Measurements from ENCODE around the gene STK35.

STK35 gene

DNA sequence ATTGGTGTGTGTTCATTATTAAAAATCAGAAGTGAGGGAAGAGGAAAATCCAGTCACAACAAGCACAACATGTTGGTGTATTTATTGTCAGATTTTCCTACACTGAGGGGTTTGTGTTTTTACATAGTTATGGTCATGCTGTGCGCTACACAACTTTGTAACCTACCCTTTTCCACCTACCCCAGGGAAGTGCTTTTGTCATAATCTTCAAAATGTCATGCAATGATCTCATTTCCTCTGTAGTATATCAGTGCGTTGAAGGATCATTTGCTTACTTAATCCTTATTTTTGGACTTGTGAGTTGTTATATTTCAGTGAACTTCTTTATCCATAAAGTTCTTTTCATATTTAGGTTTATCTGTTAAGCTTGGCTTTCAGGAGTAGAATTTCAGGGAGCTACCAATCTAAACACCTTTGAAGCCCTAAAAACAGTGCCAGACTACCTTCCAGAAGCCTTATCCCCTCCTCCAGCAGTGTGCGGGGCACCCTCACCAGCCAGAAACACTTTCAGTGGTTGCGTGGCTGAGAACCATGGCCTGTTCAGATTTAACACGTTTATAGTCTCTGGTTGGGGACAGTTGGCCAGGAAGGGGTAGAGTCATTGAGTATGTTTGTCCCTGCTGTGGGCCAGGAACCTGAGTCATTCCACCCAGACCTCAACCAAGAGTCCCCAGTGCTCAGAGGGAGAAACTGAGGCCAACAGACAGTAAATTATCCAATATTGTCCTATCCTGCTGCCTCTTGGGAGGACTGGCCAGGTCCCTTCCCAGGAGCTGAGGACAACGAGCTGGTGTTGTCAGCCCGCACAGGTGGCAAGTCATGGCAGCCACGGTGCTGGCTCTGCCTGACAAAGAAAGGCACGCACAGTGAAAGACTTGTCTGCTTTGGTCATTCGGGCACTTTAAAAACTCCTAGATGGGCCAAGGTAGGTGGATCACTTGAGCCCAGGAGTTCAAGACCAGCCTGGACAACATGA, 40.3 kb downstream of the STK35 start:
- no peaks in the 10 kb centered on the region for H3K9me3 ChIP-seq (ENCODE audit: low read depth, low read length)
- no peak overlapping the region for H3K27ac ChIP-seq
- no peak for DNase-seq (ENCODE audit: low read depth, low spot score)
- TF ChIP-seq FOXP2 (optimal IDR thresholded peaks at IDR 0.05; ENCODE audit: control extremely low read depth, extremely low read length, insufficient read depth) (no peak), EZH2 (IDR thresholded peaks at IDR 0.05) (no peak), POLR2AphosphoS5 (IDR thresholded peaks at IDR 0.05; ENCODE audit: borderline replicate concordance, low read depth, low read length) (no peak)
- no peak overlapping the region for H3K4me3 ChIP-seq
- H3K9ac ChIP-seq (ENCODE audit: insufficient read length): no peak overlapping the region
- peaks cover 10% of the 10 kb centered on the region for H3K36me3 ChIP-seq (ENCODE audit: insufficient read depth, low read length)

DNA sequence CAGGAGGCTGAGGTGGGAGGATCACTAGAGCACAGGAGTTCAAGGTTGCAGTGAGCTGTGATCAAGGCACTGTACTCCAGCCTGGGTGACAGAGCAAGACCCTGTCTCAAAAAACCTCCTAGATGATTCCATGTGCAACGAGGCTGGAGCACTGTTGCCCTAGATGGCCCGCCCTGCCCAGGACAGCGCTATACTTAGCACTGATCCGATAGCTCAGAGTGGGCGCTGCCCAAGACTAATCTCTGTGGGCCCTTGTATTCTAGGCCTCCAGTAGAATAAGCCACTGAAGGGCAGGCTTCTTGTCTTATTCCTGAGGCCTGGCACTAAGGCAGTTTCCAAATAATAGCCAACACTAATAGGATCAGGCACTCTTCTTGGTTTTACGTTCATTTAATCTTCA, 41.0 kb downstream of the STK35 start:
- peaks cover 10% of the 10 kb centered on the region for H3K36me3 ChIP-seq (ENCODE audit: insufficient read depth, low read length)
- H3K4me3 ChIP-seq: no peak overlapping the region
- H3K9ac ChIP-seq (ENCODE audit: insufficient read length): no peak overlapping the region
- no peak overlapping the region for H3K27ac ChIP-seq
- no peaks in the 10 kb centered on the region for H3K9me3 ChIP-seq (ENCODE audit: low read depth, low read length)
- no peak for TF ChIP-seq POLR2AphosphoS5 (IDR thresholded peaks at IDR 0.05; ENCODE audit: borderline replicate concordance, low read depth, low read length)
- TF ChIP-seq FOXP2 (optimal IDR thresholded peaks at IDR 0.05; ENCODE audit: control extremely low read depth, extremely low read length, insufficient read depth): no peak
- TF ChIP-seq EZH2 (IDR thresholded peaks at IDR 0.05): no peak
- no peak for DNase-seq (ENCODE audit: low read depth, low spot score)

DNA sequence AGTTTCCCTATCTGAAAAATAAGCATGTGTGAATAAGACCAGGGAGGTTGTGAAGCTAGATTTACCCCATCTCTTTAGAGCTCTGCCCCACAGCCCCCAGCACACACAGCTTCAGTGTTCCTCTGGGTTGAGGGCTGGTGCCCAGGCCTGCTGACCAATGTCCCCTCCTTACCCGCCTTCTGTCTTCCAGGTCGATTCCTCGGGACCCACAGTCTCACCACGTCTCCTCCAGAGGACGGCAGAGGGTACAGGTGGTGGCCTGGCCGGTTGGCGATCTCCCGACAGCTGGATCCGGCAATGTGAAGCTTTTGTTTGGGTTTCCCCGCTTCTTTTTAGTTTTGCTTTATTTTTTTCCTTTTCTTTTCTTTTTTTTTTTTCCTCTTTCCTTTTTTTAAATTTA, 42.0 kb downstream of the STK35 start:
- H3K27ac ChIP-seq: no peak overlapping the region
- no peaks in the 10 kb centered on the region for H3K9me3 ChIP-seq (ENCODE audit: low read depth, low read length)
- H3K4me3 ChIP-seq: no peak overlapping the region
- no peak for DNase-seq (ENCODE audit: low read depth, low spot score)
- no peak for TF ChIP-seq POLR2AphosphoS5 (IDR thresholded peaks at IDR 0.05; ENCODE audit: borderline replicate concordance, low read depth, low read length)
- H3K36me3 ChIP-seq (ENCODE audit: insufficient read depth, low read length): peaks cover 10% of the 10 kb centered on the region
- no peak overlapping the region for H3K9ac ChIP-seq (ENCODE audit: insufficient read length)

DNA sequence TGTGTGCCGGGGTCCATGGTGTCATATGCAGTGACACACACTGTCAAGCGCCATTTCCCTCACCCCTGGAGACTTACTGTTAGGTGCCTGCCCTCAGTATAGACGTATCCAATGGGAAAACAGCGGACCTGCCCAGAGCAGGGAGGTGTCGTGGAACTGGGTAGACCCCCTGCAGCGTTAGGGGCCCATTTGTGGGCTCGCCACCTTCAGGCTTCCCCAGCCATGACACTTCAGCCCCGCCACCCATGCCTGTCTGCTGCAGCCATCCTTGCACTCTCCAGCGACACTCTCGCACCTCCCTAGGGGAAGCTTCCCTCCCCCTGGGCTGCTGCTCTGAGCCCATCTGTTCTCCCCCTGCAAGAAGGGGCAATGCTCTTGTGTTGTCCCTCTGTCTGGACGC, 43.2 kb downstream of the STK35 start:
- H3K9ac ChIP-seq (ENCODE audit: insufficient read length): no peak overlapping the region
- no peak for DNase-seq (ENCODE audit: low read depth, low spot score)
- H3K4me3 ChIP-seq: no peak overlapping the region
- H3K36me3 ChIP-seq (ENCODE audit: insufficient read depth, low read length): peaks cover 10% of the 10 kb centered on the region
- no peak for TF ChIP-seq EZH2 (IDR thresholded peaks at IDR 0.05)
- no peak for TF ChIP-seq FOXP2 (optimal IDR thresholded peaks at IDR 0.05; ENCODE audit: control extremely low read depth, extremely low read length, insufficient read depth)
- TF ChIP-seq POLR2AphosphoS5 (IDR thresholded peaks at IDR 0.05; ENCODE audit: borderline replicate concordance, low read depth, low read length): no peak
- H3K9me3 ChIP-seq (ENCODE audit: low read depth, low read length): no peaks in the 10 kb centered on the region
- no peak overlapping the region for H3K27ac ChIP-seq

DNA sequence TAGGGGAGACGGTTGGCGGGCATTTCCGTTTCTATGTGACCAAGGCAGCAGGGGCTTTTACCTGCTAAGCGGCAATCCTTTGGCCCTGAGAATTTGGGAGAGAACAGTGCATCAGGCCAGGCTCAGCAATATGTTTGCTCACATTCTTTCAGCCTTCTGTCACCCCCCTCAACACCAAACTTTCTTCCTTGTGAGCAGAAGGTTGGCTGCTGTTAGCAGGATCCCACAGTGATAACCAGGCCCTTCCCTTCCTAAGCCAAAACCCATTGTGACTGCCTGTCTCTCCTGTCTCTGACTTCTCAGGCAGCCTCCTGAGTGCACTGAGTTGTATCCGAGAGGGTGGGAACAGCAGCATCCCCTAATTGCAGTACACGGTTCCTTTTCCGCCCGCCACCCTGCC, 43.7 kb downstream of the STK35 start:
- Histone ChIP-seq H3K36me3 (ENCODE audit: insufficient read depth, low read length) (peaks cover 10% of the 10 kb centered on the region), H3K4me3 (no peak overlapping the region), H3K9ac (ENCODE audit: insufficient read length) (no peak overlapping the region), H3K27ac (no peak overlapping the region), H3K9me3 (ENCODE audit: low read depth, low read length) (no peaks in the 10 kb centered on the region)
- no peak for DNase-seq (ENCODE audit: low read depth, low spot score)
- TF ChIP-seq FOXP2 (optimal IDR thresholded peaks at IDR 0.05; ENCODE audit: control extremely low read depth, extremely low read length, insufficient read depth): no peak
- no peak for TF ChIP-seq EZH2 (IDR thresholded peaks at IDR 0.05)
- no peak for TF ChIP-seq POLR2AphosphoS5 (IDR thresholded peaks at IDR 0.05; ENCODE audit: borderline replicate concordance, low read depth, low read length)

DNA sequence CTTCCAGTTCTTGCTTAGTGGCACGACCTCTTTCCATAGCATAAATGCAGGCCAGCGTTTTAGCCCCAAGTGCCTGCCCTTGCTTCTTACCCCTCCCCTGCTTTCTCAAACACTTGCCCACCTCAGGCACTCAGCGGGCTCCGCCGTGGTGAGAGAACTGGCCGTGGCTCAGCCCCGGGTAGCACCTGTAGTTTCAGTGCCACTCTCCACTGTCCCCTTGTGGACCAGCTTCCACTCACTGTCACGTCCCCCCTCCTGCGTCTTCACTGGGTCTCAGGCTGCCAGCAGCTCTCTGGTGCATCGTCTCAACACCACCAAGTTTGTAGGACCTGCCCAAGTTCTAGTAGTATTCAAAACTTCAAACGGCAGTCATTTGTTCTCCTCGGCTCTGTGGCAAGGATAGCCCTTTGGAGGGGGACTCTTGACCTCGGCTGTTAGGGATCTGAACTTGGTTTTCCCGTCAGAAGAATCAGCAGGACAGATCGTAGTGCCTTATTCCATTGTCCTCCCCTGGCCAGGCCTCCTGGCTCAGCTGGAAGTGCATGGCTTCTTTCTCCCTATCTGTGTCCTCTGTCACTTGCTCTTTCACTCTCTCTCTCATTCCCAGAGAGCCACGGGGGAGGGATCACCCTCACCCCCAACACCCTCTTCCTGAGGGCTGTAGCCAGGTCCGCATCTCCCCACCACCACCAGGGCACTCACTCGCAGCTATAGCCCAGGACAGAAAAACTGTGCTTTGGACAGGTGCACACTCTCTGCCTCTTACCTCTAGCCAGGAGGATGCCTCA, 44.6 kb downstream of the STK35 start:
- peaks cover 6% of the 10 kb centered on the region; the same call in 1 of the 2 replicates for H3K36me3 ChIP-seq (ENCODE audit: insufficient read depth, low read length)
- TF ChIP-seq POLR2AphosphoS5 (IDR thresholded peaks at IDR 0.05; ENCODE audit: borderline replicate concordance, low read depth, low read length) (no peak), FOXP2 (optimal IDR thresholded peaks at IDR 0.05; ENCODE audit: control extremely low read depth, extremely low read length, insufficient read depth) (no peak), EZH2 (IDR thresholded peaks at IDR 0.05) (no peak)
- H3K27ac ChIP-seq: no peak overlapping the region
- DNase-seq (ENCODE audit: low read depth, low spot score): no peak
- no peaks in the 10 kb centered on the region for H3K9me3 ChIP-seq (ENCODE audit: low read depth, low read length)
- no peak overlapping the region for H3K4me3 ChIP-seq
- no peak overlapping the region for H3K9ac ChIP-seq (ENCODE audit: insufficient read length)

DNA sequence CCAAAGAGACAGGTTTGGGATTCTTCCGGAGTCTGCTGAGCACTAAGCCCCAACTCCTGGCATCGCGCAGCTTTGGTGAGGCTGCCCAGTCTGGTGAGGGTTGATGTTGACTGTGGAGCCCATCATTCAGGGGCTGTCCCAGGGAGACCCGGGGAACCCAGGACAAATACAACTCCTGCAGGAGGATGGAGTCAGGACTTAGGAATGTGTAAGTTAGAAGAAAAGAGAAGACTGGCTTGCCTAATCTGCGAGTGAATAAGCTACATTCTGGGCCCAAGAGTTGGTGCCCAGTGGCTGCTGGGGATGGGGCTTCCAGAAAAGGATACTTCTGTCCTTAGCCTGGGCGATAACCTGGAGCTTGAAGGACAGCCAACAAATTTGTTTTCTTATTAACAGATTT, 47.9 kb downstream of the STK35 start:
- Histone ChIP-seq H3K9me3 (ENCODE audit: low read depth, low read length) (no peaks in the 10 kb centered on the region), H3K27ac (no peak overlapping the region), H3K4me3 (no peak overlapping the region), H3K36me3 (ENCODE audit: insufficient read depth, low read length) (peaks cover 3% of the 10 kb centered on the region; the same call in 1 of the 2 replicates), H3K9ac (ENCODE audit: insufficient read length) (no peak overlapping the region)
- no peak for DNase-seq (ENCODE audit: low read depth, low spot score)
- TF ChIP-seq POLR2AphosphoS5 (IDR thresholded peaks at IDR 0.05; ENCODE audit: borderline replicate concordance, low read depth, low read length) (no peak), FOXP2 (optimal IDR thresholded peaks at IDR 0.05; ENCODE audit: control extremely low read depth, extremely low read length, insufficient read depth) (no peak), EZH2 (IDR thresholded peaks at IDR 0.05) (no peak)

DNA sequence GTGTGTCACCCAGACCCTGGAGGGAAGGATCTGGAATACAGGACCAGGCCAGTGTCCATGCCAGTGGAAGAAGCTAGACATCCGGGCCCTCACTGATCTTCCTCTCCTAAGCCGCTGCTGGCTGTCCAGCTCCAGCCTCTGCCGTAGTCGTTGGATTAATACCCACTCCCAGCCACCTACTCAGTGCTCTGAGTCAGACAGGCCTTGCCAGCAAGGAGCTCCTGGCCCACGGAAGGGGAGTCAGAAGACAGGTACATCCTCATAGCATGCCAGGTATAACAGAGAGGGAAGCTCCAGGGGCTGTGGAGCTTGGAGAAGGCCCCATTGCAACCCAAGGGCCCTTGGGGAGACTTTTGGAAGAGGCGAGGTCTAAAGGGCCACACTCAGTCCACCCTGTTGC, 49.0 kb downstream of the STK35 start:
- TF ChIP-seq EZH2 (IDR thresholded peaks at IDR 0.05): no peak
- TF ChIP-seq POLR2AphosphoS5 (IDR thresholded peaks at IDR 0.05; ENCODE audit: borderline replicate concordance, low read depth, low read length): no peak
- TF ChIP-seq FOXP2 (optimal IDR thresholded peaks at IDR 0.05; ENCODE audit: control extremely low read depth, extremely low read length, insufficient read depth): no peak
- no peak for DNase-seq (ENCODE audit: low read depth, low spot score)
- no peaks in the 10 kb centered on the region for H3K36me3 ChIP-seq (ENCODE audit: insufficient read depth, low read length)
- H3K9me3 ChIP-seq (ENCODE audit: low read depth, low read length): no peaks in the 10 kb centered on the region
- no peak overlapping the region for H3K4me3 ChIP-seq
- no peak overlapping the region for H3K27ac ChIP-seq
- H3K9ac ChIP-seq (ENCODE audit: insufficient read length): no peak overlapping the region

Measured in SK-N-MC (cell line).